Mammary epithelial cell (primary cell): Measurements from ENCODE around the gene CTSV.
"Not testable (repeated sequence)": the region's sequence is repeated elsewhere in the genome, so short reads cannot be mapped to it uniquely, and the experiment has no call there.

Experiments used
- CTCF ChIP-seq, 2 donors: IDR thresholded peaks in 1 of 2; conservative IDR thresholded peaks in 1 of 2; 2 replicates each; pipeline ENCODE4 v1.5.1; 2011 to 2012; ENCODE audit warnings: inconsistent platforms in 2 of 2, low read length in 2 of 2, mild to moderate bottlenecking in 2 of 2, control low read depth in 1 of 2, low read depth in 1 of 2; ENCODE audit not compliant: insufficient read depth in 1 of 2; ENCODE audit errors: extremely low read depth in 1 of 2
- EZH2 ChIP-seq: IDR thresholded peaks from 2 replicates; pipeline ENCODE4 v1.6.1; 2012; ENCODE audit warnings: low read length, inconsistent platforms, borderline replicate concordance

GRCh38 chr9:97087668-97088215 lies 48.8 kb upstream of the CTSV start:
- not testable (repeated sequence) for TF ChIP-seq EZH2; CTCF (conservative IDR thresholded peaks at IDR 0.05 in 1 of 2, IDR thresholded peaks at IDR 0.05 in 1 of 2; ENCODE audit: extremely low read depth in 1 of 2, insufficient read depth in 1 of 2, low read depth in 1 of 2, low read length in 2 of 2)
